ENCODE measurements around the gene ANKRD50. TPM values are rescaled to one million over a fixed set of nuclear protein-coding genes. Genes with fewer than 3 reads are reported as not detected.

The ANKRD50 gene
- total RNA-seq, 2 experiments from 2014 or later = under 0.01 to 0.08 TPM

DNA sequence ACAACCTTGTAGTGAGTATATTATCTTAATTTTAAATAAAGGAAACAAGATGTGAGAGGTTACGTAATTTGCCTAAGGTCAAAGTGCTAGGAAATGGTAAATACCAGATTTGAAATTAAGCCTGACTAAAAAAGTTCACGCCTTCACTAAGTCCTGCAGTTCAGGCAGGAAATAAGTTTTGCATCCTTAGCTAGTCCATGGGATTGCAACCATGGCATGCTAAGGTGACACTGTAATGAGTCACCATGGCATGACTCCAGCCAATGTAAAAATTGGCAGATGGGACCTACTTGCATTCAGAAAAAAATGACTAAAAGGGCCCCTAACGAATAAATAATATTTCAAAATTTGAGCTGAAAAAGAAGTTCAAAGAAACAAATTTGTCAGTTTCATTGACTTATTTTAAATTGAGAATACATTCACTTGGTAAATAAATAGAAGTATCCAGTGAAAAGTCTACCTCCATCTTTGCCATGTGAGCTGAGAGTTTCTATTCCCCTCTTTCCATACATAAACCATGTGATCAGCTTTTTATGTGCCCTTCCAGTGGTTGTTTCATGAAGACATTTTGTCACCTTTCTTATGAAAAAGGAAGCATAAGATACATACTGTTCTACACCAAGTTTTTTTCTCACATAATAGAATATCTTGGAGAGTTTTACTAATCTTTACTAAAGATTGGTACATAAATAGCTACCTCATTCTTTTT, 72.4 kb downstream of the ANKRD50 start:
- Histone ChIP-seq H3K79me2 (ENCODE audit: insufficient read depth, low read depth, low read length) (no peaks in the 10 kb centered on the region), H3K4me3 (ENCODE audit: low read depth, low read length, poor library complexity, severe bottlenecking) (no peak overlapping the region), H3K36me3 (ENCODE audit: insufficient read depth, low read length) (no peaks in the 10 kb centered on the region), H3K27ac (ENCODE audit: low read depth, low read length, poor library complexity, severe bottlenecking) (no peak overlapping the region), H2AFZ (ENCODE audit: low read length) (no peak overlapping the region), H3K4me2 (ENCODE audit: low read length) (no peak overlapping the region), H4K20me1 (ENCODE audit: insufficient read depth, low read length) (no peaks in the 10 kb centered on the region), H3K9me2 (ENCODE audit: insufficient read depth, low read length) (no peaks in the 10 kb centered on the region), H3K9me3 (ENCODE audit: low read length) (no peaks in the 10 kb centered on the region), H3K4me1 (ENCODE audit: insufficient read depth, low read length, poor library complexity, severe bottlenecking) (no peaks in the 10 kb centered on the region)
- BruUV-seq (replicated peaks) = no TSS peak
- POLR2A ChIA-PET = no interaction called here
- no peak for DNase-seq (ENCODE audit: low spot score)
- CTCF ChIA-PET (ENCODE audit: unreplicated experiment) = no interaction called here
- no peak for TF ChIP-seq EZH2phosphoT487 (IDR thresholded peaks at IDR 0.05; ENCODE audit: borderline replicate concordance, low read depth, low read length)
- TF ChIP-seq, protein P1, sequence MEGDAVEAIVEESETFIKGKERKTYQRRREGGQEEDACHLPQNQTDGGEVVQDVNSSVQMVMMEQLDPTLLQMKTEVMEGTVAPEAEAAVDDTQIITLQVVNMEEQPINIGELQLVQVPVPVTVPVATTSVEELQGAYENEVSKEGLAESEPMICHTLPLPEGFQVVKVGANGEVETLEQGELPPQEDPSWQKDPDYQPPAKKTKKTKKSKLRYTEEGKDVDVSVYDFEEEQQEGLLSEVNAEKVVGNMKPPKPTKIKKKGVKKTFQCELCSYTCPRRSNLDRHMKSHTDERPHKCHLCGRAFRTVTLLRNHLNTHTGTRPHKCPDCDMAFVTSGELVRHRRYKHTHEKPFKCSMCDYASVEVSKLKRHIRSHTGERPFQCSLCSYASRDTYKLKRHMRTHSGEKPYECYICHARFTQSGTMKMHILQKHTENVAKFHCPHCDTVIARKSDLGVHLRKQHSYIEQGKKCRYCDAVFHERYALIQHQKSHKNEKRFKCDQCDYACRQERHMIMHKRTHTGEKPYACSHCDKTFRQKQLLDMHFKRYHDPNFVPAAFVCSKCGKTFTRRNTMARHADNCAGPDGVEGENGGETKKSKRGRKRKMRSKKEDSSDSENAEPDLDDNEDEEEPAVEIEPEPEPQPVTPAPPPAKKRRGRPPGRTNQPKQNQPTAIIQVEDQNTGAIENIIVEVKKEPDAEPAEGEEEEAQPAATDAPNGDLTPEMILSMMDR (conservative IDR thresholded peaks at IDR 0.05; ENCODE audit: low read length) = no peak
- intact Hi-C loops (cut with micrococcal nuclease; ENCODE audit: unreplicated experiment) = no loop called here

DNA sequence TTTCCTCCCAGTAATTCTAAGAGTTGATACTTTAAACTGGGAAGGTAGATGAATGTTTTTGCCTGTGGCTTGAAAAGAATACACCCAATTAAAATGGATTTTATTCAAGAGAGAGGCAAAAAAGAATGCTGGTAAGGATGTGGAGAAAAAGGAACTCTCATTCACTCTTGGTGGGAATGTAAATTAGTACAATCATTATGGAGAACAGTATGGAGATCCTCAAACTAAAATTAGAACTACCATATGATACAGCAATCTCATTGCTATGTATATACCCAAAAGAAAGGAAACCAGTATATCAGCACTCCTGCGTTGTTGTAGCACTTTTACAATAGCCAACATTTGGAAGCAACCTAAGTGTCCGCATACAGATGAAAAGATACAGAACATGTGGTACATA, 75.2 kb downstream of the ANKRD50 start:
- intact Hi-C loops (cut with micrococcal nuclease; ENCODE audit: unreplicated experiment) = no loop called here
- Histone ChIP-seq H3K4me3 (ENCODE audit: low read depth, low read length, poor library complexity, severe bottlenecking) (no peak overlapping the region), H3K36me3 (ENCODE audit: insufficient read depth, low read length) (no peaks in the 10 kb centered on the region), H3K9me3 (ENCODE audit: low read length) (no peaks in the 10 kb centered on the region), H3K27ac (ENCODE audit: low read depth, low read length, poor library complexity, severe bottlenecking) (no peak overlapping the region), H3K79me2 (ENCODE audit: insufficient read depth, low read depth, low read length) (no peaks in the 10 kb centered on the region), H3K4me2 (ENCODE audit: low read length) (no peak overlapping the region), H3K9me2 (ENCODE audit: insufficient read depth, low read length) (no peaks in the 10 kb centered on the region), H3K4me1 (ENCODE audit: insufficient read depth, low read length, poor library complexity, severe bottlenecking) (no peaks in the 10 kb centered on the region), H2AFZ (ENCODE audit: low read length) (no peak overlapping the region), H4K20me1 (ENCODE audit: insufficient read depth, low read length) (no peaks in the 10 kb centered on the region)
- ChIA-PET POLR2A (interaction anchor here (0.7 kb wide), 1 partner anchor 577 kb away, joined by 3 read pairs; no protein-coding TSS in a partner anchor), CTCF (ENCODE audit: unreplicated experiment) (no interaction called here)
- no TSS peak for BruUV-seq (replicated peaks)
- no peak for DNase-seq (ENCODE audit: low spot score)
- TF ChIP-seq, protein P1 (conservative IDR thresholded peaks at IDR 0.05; ENCODE audit: low read length) = no peak
- no peak for TF ChIP-seq EZH2phosphoT487 (IDR thresholded peaks at IDR 0.05; ENCODE audit: borderline replicate concordance, low read depth, low read length)

DNA sequence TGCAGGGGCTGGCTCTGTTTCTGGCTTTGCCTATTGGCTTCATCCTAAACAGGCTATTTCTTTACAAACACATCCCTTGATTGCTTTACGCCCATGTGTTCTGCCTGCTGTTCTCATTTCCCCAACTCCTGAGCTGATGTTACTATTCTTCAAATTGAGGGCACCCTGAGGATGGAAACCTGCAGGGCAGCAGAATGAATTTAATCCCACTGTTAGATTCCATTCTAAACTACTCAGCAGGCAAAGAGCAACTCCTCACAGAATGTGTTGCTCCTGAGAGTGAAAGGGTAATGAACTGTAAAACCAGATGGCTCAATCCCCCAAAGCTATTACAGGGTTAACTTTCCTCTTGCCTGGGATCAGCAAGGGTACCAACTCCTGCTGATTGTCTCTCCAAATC, 75.7 kb downstream of the ANKRD50 start:
- no peaks in the 10 kb centered on the region for H3K79me2 ChIP-seq (ENCODE audit: insufficient read depth, low read depth, low read length)
- DNase-seq (ENCODE audit: low spot score) = no peak
- no peaks in the 10 kb centered on the region for H3K9me3 ChIP-seq (ENCODE audit: low read length)
- H3K9me2 ChIP-seq (ENCODE audit: insufficient read depth, low read length) = no peaks in the 10 kb centered on the region
- CTCF ChIA-PET (ENCODE audit: unreplicated experiment) = no interaction called here
- H3K36me3 ChIP-seq (ENCODE audit: insufficient read depth, low read length) = no peaks in the 10 kb centered on the region
- H4K20me1 ChIP-seq (ENCODE audit: insufficient read depth, low read length) = no peaks in the 10 kb centered on the region
- no peak overlapping the region for H2AFZ ChIP-seq (ENCODE audit: low read length)
- TF ChIP-seq, protein P1 (conservative IDR thresholded peaks at IDR 0.05; ENCODE audit: low read length) = no peak
- TF ChIP-seq EZH2phosphoT487 (IDR thresholded peaks at IDR 0.05; ENCODE audit: borderline replicate concordance, low read depth, low read length) = no peak
- BruUV-seq (replicated peaks) = no TSS peak
- no peaks in the 10 kb centered on the region for H3K4me1 ChIP-seq (ENCODE audit: insufficient read depth, low read length, poor library complexity, severe bottlenecking)
- intact Hi-C loops (cut with micrococcal nuclease; ENCODE audit: unreplicated experiment) = no loop called here
- H3K4me2 ChIP-seq (ENCODE audit: low read length) = no peak overlapping the region
- H3K27ac ChIP-seq (ENCODE audit: low read depth, low read length, poor library complexity, severe bottlenecking) = no peak overlapping the region
- H3K4me3 ChIP-seq (ENCODE audit: low read depth, low read length, poor library complexity, severe bottlenecking) = no peak overlapping the region
- POLR2A ChIA-PET = interaction anchor here (0.7 kb wide), 1 partner anchor 577 kb away, joined by 3 read pairs; no protein-coding TSS in a partner anchor

Measured in OCI-LY7 (cell line).